ENCODE data around the gene SHISA8. TPM values are rescaled to one million over a fixed set of nuclear protein-coding genes. Genes with fewer than 3 reads are reported as not detected.

SHISA8 gene
- total RNA-seq, 1 donor from 2014 or later = 0.22 TPM

- no peaks in the 10 kb centered on the region for H3K4me1 Mint-ChIP-seq (ENCODE audit: unreplicated experiment)
- DNase-seq (ENCODE audit: extremely low spot score, unreplicated experiment) = no peak
- peaks cover 24% of the 10 kb centered on the region for H3K36me3 Mint-ChIP-seq
- TF ChIP-seq CTCF (conservative IDR thresholded peaks at IDR 0.05) = no peak
- H3K27me3 Mint-ChIP-seq = no peaks in the 10 kb centered on the region
- H3K9me3 Mint-ChIP-seq = no peaks in the 10 kb centered on the region
- H3K4me3 Mint-ChIP-seq = no peak overlapping the region
- H3K27ac Mint-ChIP-seq = no peak overlapping the region
These were observed 34.2 kb downstream of the SHISA8 start for GRCh38 chr22:41880653-41881052.

- H3K27ac Mint-ChIP-seq = no peak overlapping the region
- H3K4me1 Mint-ChIP-seq (ENCODE audit: unreplicated experiment) = no peaks in the 10 kb centered on the region
- H3K27me3 Mint-ChIP-seq = no peaks in the 10 kb centered on the region
- no peak overlapping the region for H3K4me3 Mint-ChIP-seq
- TF ChIP-seq CTCF (conservative IDR thresholded peaks at IDR 0.05) = no peak
- H3K9me3 Mint-ChIP-seq = no peaks in the 10 kb centered on the region
- H3K36me3 Mint-ChIP-seq = peaks cover 27% of the 10 kb centered on the region
- no peak for DNase-seq (ENCODE audit: extremely low spot score, unreplicated experiment)
These were observed 38.2 kb downstream of the SHISA8 start for GRCh38 chr22:41876675-41877074.

- H3K36me3 Mint-ChIP-seq = peaks cover 25% of the 10 kb centered on the region
- no peak overlapping the region for H3K4me3 Mint-ChIP-seq
- DNase-seq (ENCODE audit: extremely low spot score, unreplicated experiment) = no peak
- no peaks in the 10 kb centered on the region for H3K4me1 Mint-ChIP-seq (ENCODE audit: unreplicated experiment)
- H3K27me3 Mint-ChIP-seq = no peaks in the 10 kb centered on the region
- H3K9me3 Mint-ChIP-seq = no peaks in the 10 kb centered on the region
- no peak for TF ChIP-seq CTCF (conservative IDR thresholded peaks at IDR 0.05)
- H3K27ac Mint-ChIP-seq = no peak overlapping the region
These were observed 38.6 kb downstream of the SHISA8 start for GRCh38 chr22:41876275-41876674.

- Mint-ChIP-seq H3K36me3 (peaks cover 26% of the 10 kb centered on the region), H3K9me3 (no peaks in the 10 kb centered on the region), H3K27me3 (no peaks in the 10 kb centered on the region), H3K27ac (no peak overlapping the region), H3K4me3 (no peak overlapping the region), H3K4me1 (ENCODE audit: unreplicated experiment) (no peaks in the 10 kb centered on the region)
- no peak for TF ChIP-seq CTCF (conservative IDR thresholded peaks at IDR 0.05)
- no peak for DNase-seq (ENCODE audit: extremely low spot score, unreplicated experiment)
These were observed 39.2 kb downstream of the SHISA8 start for GRCh38 chr22:41875531-41876270.

- DNase-seq (ENCODE audit: extremely low spot score, unreplicated experiment) = no peak
- H3K4me1 Mint-ChIP-seq (ENCODE audit: unreplicated experiment) = no peaks in the 10 kb centered on the region
- H3K4me3 Mint-ChIP-seq = no peak overlapping the region
- no peaks in the 10 kb centered on the region for H3K9me3 Mint-ChIP-seq
- H3K27ac Mint-ChIP-seq = no peak overlapping the region
- H3K27me3 Mint-ChIP-seq = no peaks in the 10 kb centered on the region
- H3K36me3 Mint-ChIP-seq = peaks cover 24% of the 10 kb centered on the region
- TF ChIP-seq CTCF (conservative IDR thresholded peaks at IDR 0.05) = no peak
These were observed 40.8 kb downstream of the SHISA8 start for GRCh38 chr22:41874090-41874489.

All from type B pancreatic cell (in vitro differentiated cells).